SU-DHL-6 (cell line): ENCODE results near the gene FANCD2.
"Not testable (repeated sequence)": the region's sequence is repeated elsewhere in the genome, so short reads cannot be mapped to it uniquely, and the experiment has no call there.

Experiments used
- H2AFZ ChIP-seq: fragments of 200-600 bp; sonication (generic); 2 replicates; pipeline ENCODE4 v1.6.1; 2014; ENCODE audit warnings: low read depth, mild to moderate bottlenecking, moderate library complexity, mixed read lengths, antibody characterized with exemption, low read length; ENCODE audit not compliant: severe bottlenecking
- H3F3A ChIP-seq: fragments of 200-600 bp; shearing (Covaris generic); 2 replicates; pipeline ENCODE4 v1.6.0; 2016; ENCODE audit warnings: antibody characterized with exemption, mild to moderate bottlenecking; ENCODE audit not compliant: insufficient read depth
- H3K27ac ChIP-seq: fragments of 200-600 bp; sonication (generic); 2 replicates; pipeline ENCODE4 v1.5.1; 2016; ENCODE audit warnings: low read depth, mild to moderate bottlenecking, low read length, moderate library complexity, mixed read lengths
- H3K27me3 ChIP-seq: fragments of 200-600 bp; sonication (generic), shearing (Covaris generic); 2 replicates; pipeline ENCODE4 v1.6.0; 2014; ENCODE audit warnings: mild to moderate bottlenecking, low read length
- H3K36me3 ChIP-seq: fragments of 200-600 bp; sonication (generic); 2 replicates; pipeline ENCODE4 v1.6.1; 2014; ENCODE audit warnings: mild to moderate bottlenecking, low read length, mixed read lengths
- H3K4me2 ChIP-seq: fragments of 300-600, 200-600 bp; shearing (Covaris generic), sonication (generic); 2 replicates; pipeline ENCODE4 v1.6.0; 2014; ENCODE audit warnings: low read length, low read depth, mild to moderate bottlenecking; ENCODE audit not compliant: poor library complexity, severe bottlenecking
- H3K4me3 ChIP-seq: fragments of 200-600 bp; sonication (generic); 2 replicates; pipeline ENCODE4 v1.5.1; 2014; ENCODE audit warnings: antibody characterized with exemption, low read length, mild to moderate bottlenecking, mixed read lengths; ENCODE audit not compliant: insufficient read depth, poor library complexity, severe bottlenecking
- H3K79me2 ChIP-seq: fragments of 200-600 bp; sonication (generic); 2 replicates; pipeline ENCODE4 v1.6.1; 2014; ENCODE audit warnings: mild to moderate bottlenecking, low read length, moderate library complexity; ENCODE audit not compliant: insufficient read depth
- H3K9ac ChIP-seq: fragments of 200-600 bp; sonication (generic); 2 replicates; pipeline ENCODE4 v1.7.0; 2014; ENCODE audit warnings: mild to moderate bottlenecking, low read length
- H3K9me2 ChIP-seq: fragments of 200-600 bp; sonication (generic); replicated peaks from 2 replicates; pipeline ENCODE4 v1.6.1; 2014; ENCODE audit warnings: low read length; ENCODE audit not compliant: insufficient read depth
- H3K9me3 ChIP-seq: fragments of 200-600 bp; sonication (generic); 2 replicates; pipeline ENCODE4 v1.6.1; 2014; ENCODE audit warnings: low read length, mixed read lengths; ENCODE audit not compliant: insufficient read depth
- H4K20me1 ChIP-seq: fragments of 200-600 bp; sonication (generic); 2 replicates; pipeline ENCODE4 v1.6.1; 2014; ENCODE audit warnings: low read depth, mild to moderate bottlenecking, antibody characterized with exemption, low read length, moderate library complexity, mixed read lengths
- CTCF ChIP-seq: fragments of 200-600 bp; sonication (generic); IDR thresholded peaks from one replicate; pipeline ENCODE4 v1.5.1; 2017; ENCODE audit warnings: antibody characterized with exemption, mild to moderate bottlenecking, low read length, moderate library complexity; ENCODE audit not compliant: insufficient read depth, poor library complexity, severe bottlenecking
- EZH2phosphoT487 ChIP-seq: fragments of 200-600 bp; sonication (generic), shearing (Covaris generic); conservative IDR thresholded peaks from 2 replicates; pipeline ENCODE4 v1.6.1; 2018; ENCODE audit warnings: mild to moderate bottlenecking, antibody characterized with exemption, low read length, moderate library complexity, mixed read lengths

Gene FANCD2

GRCh38 chr3:10007126-10007782, 19.0 kb upstream of the FANCD2 start:
- H3K36me3 ChIP-seq, result no peaks in the 10 kb centered on the region
- H3K9me2 ChIP-seq, result no peaks in the 10 kb centered on the region
- no peaks in the 10 kb centered on the region for H3K27me3 ChIP-seq
- no peak overlapping the region for H3K27ac ChIP-seq
- H3K79me2 ChIP-seq, result no peaks in the 10 kb centered on the region
- H2AFZ ChIP-seq, result no peak overlapping the region
- H3K4me2 ChIP-seq, result no peak overlapping the region
- no peaks in the 10 kb centered on the region for H3F3A ChIP-seq
- no peaks in the 10 kb centered on the region for H4K20me1 ChIP-seq
- TF ChIP-seq CTCF (no peak), EZH2phosphoT487 (no peak)
- H3K9me3 ChIP-seq, result no peaks in the 10 kb centered on the region
- no peak overlapping the region for H3K4me3 ChIP-seq
- H3K9ac ChIP-seq, result no peak overlapping the region

GRCh38 chr3:10008216-10008587, 18.0 kb upstream of the FANCD2 start:
- H3F3A ChIP-seq, H3K9me3 ChIP-seq, H2AFZ ChIP-seq, H3K4me3 ChIP-seq, H3K4me2 ChIP-seq, H3K9me2 ChIP-seq, H3K36me3 ChIP-seq, H3K27ac ChIP-seq, H3K27me3 ChIP-seq, H4K20me1 ChIP-seq, H3K79me2 ChIP-seq, H3K9ac ChIP-seq: not testable (repeated sequence)

DNA sequence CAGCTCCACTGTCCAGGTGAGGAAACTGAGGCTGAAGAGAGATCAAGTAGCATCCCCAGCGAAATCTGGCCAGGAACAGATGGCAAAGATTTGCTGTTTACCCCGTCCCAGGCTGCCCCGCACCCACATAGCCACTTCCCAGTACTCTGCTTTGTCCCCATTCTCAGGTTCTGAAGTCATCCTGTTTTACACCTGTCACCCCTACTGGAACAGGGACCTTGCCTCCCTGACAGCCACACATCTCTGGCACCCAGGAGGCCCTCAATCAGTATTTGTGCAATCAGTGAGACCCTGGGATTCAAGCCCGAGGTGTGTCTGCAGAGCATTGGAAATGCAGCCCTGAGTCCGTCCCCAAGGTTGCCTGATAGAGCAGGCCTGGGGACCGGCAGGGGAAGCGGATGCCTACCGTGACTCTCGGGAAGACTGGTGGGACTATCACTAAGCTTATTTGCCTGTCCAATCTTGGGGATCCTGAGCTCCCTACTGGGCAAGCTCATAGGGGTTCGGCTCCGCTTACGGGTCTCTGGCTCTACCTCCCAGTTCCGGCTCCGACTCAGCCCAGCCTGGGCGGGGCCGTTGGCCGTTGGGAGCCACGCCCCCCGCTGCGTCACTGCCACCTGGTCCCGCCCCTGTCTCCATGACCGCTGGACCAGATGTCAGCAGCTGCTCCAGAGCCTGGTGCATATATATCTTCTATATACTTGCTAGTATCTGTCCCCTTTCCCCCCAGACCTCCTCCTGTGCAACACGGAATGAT, 17.5 kb upstream of the FANCD2 start:
- H3K9me3 ChIP-seq, result no peaks in the 10 kb centered on the region
- H4K20me1 ChIP-seq, result no peaks in the 10 kb centered on the region
- H3F3A ChIP-seq, result no peaks in the 10 kb centered on the region
- no peak overlapping the region for H3K27ac ChIP-seq
- H3K79me2 ChIP-seq, result no peaks in the 10 kb centered on the region
- no peaks in the 10 kb centered on the region for H3K36me3 ChIP-seq
- no peaks in the 10 kb centered on the region for H3K9me2 ChIP-seq
- H3K27me3 ChIP-seq, result no peaks in the 10 kb centered on the region
- H3K4me2 ChIP-seq, result peak overlapping the region; percentile 41
- no peak overlapping the region for H2AFZ ChIP-seq
- peak overlapping the region; percentile 27; the same call in 1 of the 2 replicates for H3K9ac ChIP-seq
- peak overlapping the region; percentile 28 for H3K4me3 ChIP-seq
- TF ChIP-seq EZH2phosphoT487, result no peak
- no peak for TF ChIP-seq CTCF

DNA sequence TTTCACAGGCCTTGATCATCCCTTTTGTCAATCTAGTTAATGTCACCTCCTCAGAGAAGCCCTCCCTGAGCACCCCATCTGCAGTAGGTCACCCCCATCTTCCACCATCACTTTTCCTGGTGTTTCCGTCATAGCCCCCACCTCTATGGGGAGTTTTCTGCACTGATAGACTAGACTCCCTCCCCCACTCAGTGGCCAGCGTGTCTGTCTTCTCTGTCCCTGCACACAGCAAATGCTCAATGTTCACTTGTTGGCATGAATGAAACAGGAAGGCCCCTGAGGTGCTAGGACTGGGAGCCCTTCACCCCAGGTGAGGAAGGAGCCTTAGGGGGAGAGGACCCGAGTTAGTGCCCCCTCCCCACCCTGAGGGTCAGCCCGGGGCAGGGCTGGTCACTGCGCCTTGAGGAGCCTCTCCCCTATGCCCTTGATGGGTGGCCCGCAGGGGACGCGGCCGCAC, 15.8 kb upstream of the FANCD2 start:
- no peaks in the 10 kb centered on the region for H3K36me3 ChIP-seq
- H4K20me1 ChIP-seq, result no peaks in the 10 kb centered on the region
- H3K79me2 ChIP-seq, result no peaks in the 10 kb centered on the region
- peak overlapping the region; percentile 56 for H3K4me3 ChIP-seq
- H2AFZ ChIP-seq, result peak overlapping the region; percentile 54
- H3K27me3 ChIP-seq, result no peaks in the 10 kb centered on the region
- TF ChIP-seq EZH2phosphoT487, result no peak
- TF ChIP-seq CTCF, result no peak
- no peaks in the 10 kb centered on the region for H3K9me2 ChIP-seq
- H3K9me3 ChIP-seq, result no peaks in the 10 kb centered on the region
- H3K4me2 ChIP-seq, result peak overlapping the region; percentile 65
- H3K9ac ChIP-seq, result peak overlapping the region; percentile 58
- H3F3A ChIP-seq, result no peaks in the 10 kb centered on the region
- no peak overlapping the region for H3K27ac ChIP-seq
